NCI-H748 (cell line): ENCODE results near the gene TULP1.

ENCODE experiments used
- DNase-seq: peaks from one replicate; lab custom pipeline; 2025; ENCODE audit not compliant: unreplicated experiment; lab: John Stamatoyannopoulos, UW

Gene TULP1

GRCh38 chr6:35485402-35485877 is 27.3 kb downstream of the TULP1 start:
- peak; percentile 18 for DNase-seq

GRCh38 chr6:35484921-35485392 is 27.7 kb downstream of the TULP1 start:
- DNase-seq: no peak

- DNase-seq: no peak
Measured at GRCh38 chr6:35483893-35484645, 28.6 kb downstream of the TULP1 start.

DNA sequence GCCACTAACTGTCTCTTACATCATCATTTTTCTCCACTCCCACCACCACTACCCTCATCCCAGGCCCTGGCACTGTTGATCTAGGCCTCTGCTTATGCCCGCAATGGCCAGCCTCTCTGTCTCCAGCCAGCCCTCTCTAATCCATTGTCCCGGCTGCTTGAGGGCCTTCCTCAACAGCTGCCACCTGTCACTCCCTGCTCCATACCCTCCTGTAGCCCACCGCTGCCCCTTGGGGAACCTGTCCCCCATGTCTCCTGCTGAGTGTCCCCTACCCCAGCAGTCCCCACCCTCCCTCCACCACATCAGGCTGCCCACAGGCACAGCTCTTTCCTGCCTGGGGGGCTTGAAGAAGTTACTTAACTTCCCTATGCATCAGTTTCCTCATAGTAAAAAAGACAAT is 29.2 kb downstream of the TULP1 start:
- no peak for DNase-seq

- no peak for DNase-seq
Measured at GRCh38 chr6:35483062-35483461, 29.6 kb downstream of the TULP1 start.

- no peak for DNase-seq
Measured at GRCh38 chr6:35481226-35481625, 31.5 kb downstream of the TULP1 start.

DNA sequence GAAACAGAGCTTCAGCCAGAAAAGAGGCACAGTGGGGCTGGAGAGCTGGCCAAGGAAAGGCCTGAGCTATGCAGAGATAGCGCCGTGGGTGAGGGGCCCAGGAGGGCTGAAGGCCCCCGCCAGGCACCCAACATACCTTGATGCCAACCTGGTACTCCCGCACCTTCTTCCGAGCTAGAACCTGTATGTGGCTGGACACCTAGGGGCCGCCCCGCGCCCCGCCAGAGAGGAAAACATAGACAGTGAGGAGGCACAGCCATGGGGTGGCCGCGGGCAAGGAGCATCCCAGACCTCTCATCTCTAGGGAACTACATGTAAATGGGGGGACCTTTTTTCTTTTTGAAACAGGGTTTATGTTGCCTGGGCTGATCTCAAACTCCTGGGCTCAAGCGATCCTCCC is 32.5 kb downstream of the TULP1 start:
- no peak for DNase-seq

DNA sequence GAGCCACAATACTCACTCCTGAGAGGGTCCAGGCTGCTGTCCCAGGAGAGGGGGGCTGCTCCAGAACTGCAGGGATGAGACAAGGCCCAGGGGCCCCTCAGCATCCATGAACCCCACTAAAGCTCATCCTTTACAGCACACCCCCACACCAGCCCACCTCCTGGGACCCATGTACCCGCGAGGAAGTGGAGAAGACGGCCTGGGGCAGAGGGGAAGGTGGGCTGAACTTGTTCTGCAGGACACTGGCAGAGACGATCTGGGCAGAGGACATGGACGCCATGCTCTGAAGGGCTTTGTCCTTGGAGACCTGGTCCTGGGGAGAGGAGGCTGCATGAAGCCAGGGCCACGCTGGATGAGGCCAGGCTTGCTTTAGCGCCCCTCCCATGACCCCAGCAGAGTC is 34.4 kb downstream of the TULP1 start:
- no peak for DNase-seq

DNA sequence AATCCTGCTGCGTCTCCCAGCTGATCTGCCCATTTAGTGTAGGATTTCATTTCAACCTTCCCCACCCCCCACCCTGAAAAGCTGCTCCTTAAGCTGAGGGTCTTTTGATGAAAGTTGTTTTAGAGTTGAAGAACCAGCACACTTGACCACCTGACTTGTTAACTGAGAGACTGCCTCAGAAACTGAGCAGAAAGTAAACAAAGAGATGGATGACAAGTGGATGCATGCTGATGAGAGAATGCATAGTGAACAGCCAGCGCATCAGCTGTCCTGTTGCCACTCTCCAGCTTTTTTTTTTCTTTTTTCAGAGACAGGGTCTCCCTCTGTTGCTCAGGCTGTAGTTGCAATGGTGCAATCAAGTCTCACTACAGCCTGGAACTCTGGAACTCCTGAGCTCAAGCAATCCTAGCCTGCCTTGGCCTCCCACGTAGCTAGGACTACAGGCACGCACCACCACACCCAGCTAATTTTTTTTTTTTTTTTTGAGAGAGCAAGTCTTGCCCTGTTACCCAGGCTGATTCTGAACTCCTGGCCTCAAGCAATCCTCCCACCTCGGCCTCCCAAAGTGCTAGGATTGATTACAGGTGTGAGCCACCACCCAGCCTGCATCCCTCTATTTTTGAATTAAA is 35.0 kb downstream of the TULP1 start:
- DNase-seq: peak; percentile 61

DNA sequence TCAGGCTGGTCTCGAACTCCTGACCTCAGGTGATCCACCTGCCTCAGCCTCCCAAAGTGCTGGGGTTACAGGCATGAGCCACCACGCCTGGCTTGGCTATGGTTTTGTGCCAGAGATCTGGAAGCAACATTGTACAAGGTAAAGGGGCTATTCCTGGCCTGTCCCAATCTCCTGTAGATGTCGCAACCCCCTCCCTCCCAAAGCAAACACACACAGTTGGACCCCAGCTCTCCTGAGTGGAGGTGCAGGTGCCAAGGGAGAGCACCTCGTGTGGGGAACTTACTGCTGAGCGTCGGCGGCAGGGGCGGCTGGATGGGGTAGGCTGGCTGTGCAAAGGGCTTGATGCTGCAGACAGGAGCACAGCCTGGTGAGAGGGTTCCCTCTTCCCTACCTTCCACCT is 35.7 kb downstream of the TULP1 start:
- DNase-seq: no peak

DNA sequence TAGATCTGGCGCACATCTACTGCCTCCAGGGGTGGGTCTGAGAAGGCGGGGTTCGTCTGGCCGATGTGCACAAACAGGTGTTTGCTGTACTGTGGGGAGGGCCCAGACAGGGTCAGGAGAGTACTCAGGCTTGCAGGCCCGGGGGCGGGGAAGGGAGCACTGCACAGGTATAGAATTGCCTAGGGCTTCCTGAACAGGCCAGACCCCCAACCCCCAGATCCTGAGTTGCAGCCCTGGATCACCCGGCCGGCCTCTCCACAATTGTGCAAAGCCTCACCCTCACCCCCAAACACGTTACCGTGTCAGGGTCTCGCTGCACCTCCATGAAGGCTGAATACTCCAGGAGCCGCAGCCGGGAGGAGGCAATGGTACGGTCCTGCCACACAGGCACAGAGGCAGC is 36.7 kb downstream of the TULP1 start:
- DNase-seq: no peak

- DNase-seq: no peak
Measured at GRCh38 chr6:35475573-35475972, 37.1 kb downstream of the TULP1 start.

GRCh38 chr6:35474942-35475570 is 37.6 kb downstream of the TULP1 start:
- no peak for DNase-seq

GRCh38 chr6:35474131-35474941 is 38.4 kb downstream of the TULP1 start:
- DNase-seq: no peak

DNA sequence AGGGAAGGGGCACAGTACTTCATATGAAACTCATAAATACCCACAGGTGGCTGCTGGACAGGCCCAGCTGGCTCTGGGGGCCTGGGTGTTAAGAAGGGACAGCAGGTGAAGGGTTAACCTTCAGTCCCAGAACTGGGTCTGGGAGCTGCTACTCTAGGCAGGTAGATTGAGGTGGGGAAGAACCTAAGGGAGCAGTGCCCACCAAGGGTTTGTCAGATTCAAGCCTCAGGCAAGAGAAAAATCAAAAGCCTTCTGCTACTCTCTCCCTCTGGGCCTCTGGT is 38.9 kb downstream of the TULP1 start:
- DNase-seq: no peak

DNA sequence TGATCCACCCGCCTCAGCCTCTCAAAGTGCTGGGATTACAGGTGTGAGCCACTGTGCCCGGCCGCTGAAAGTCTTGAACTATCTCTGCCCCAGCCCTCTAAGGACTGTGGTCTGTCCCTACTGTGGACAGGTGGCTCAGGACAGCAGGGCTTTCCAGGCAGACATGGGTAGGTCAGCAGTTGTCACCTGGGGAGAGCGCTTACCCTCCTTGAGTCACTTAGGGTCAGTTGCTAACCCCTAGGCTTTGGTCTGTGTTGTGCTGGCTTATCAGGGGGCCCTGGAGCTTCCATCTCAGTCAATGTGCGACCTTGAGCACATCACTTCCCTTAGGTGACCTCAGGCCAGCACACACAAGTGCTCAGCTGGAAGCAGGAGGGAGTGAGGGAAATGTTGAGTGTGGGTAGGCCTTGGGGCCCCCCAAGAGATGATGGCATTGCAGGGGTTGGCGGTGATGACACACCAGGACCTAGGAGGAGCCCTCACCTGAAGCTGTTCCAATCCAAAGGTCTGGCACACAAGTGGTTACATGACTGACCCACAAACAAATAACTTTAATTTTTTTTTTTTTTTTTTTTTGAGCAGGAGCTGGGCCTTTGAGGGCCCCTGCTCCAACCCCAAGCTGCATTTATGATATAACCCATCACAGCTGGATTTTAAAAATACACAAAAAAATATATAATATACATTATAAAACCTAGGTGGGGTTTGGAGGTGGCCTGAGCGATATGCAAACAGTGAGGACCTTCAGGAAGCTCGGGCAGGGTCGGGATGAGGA is 39.4 kb downstream of the TULP1 start:
- DNase-seq: no peak

GRCh38 chr6:35471836-35472345 is 40.8 kb downstream of the TULP1 start:
- no peak for DNase-seq

DNA sequence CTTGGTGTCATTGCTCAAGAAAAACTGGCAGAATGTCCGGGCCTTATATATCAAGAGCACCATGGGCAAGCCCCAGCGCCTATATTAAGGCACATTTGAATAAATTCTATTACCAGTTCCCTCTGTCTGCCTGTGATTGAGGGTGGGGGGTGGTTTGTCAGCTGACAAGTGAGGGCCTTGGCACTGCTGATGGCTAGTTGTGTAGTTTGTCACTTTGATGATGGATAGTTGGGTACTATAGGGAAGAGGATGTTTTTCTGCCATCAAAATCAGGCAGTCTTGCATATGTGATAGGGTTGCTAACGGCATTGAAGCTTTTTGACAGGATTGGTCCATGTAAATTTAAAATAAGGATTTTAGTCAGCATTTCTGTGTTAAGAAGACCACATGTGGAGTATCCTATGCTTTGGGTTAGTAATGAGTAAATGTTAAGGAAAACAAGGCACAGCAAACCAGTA is 42.0 kb downstream of the TULP1 start:
- DNase-seq: no peak

- no peak for DNase-seq
Measured at GRCh38 chr6:35469751-35470662, 42.7 kb downstream of the TULP1 start.
